Activated CD8-positive, alpha-beta memory T cell treated with anti-CD3 and anti-CD28 coated beads, Interleukin-2, amount 10 ng/mL, durations not matched to agents 7 days and 5 days (primary cell): Measurements from ENCODE around the gene XPC. TPM values are rescaled to one million over a fixed set of nuclear protein-coding genes. Genes with fewer than 3 reads are reported as not detected.

Experiments
- ATAC-seq: fragments of 150-1000 bp; cut with Tn5 transposase; one replicate; pipeline ENCODE4 v1.10.0; 2021; ENCODE audit warnings: moderate library complexity
- CTCF ChIA-PET: fragments of 350-600 bp; sonication (Branson Sonifier 250); formaldehyde crosslinking; loops from one replicate; lab custom pipeline; 2021; ENCODE audit warnings: antibody characterized with exemption; lab: Charles Lee
- DNase-seq: peaks from one replicate; pipeline ENCODE4 v3.0.0-alpha.2; 2020
- H3K27ac Mint-ChIP-seq: one replicate; pipeline ENCODE4 v1.8.0; 2021; ENCODE audit warnings: mild to moderate bottlenecking, mixed read lengths
- H3K27me3 Mint-ChIP-seq: one replicate; pipeline ENCODE4 v1.8.0; 2021; ENCODE audit warnings: mixed read lengths
- H3K36me3 Mint-ChIP-seq: one replicate; pipeline ENCODE4 v1.8.0; 2021; ENCODE audit warnings: mild to moderate bottlenecking, mixed read lengths
- H3K4me1 Mint-ChIP-seq: one replicate; pipeline ENCODE4 v1.8.0; 2021; ENCODE audit warnings: mixed read lengths
- H3K4me3 Mint-ChIP-seq: one replicate; pipeline ENCODE4 v1.8.0; 2021; ENCODE audit warnings: mild to moderate bottlenecking, moderate library complexity, mixed read lengths
- H3K9me3 Mint-ChIP-seq: one replicate; pipeline ENCODE4 v1.8.0; 2022; ENCODE audit warnings: low read depth, mixed read lengths
- total RNA-seq, 2 experiments: library from RNA; stranded (reverse); gene quantifications; one replicate each; pipeline ENCODE4 v1.2.3, GENCODE V29; 2021

The XPC gene
- total RNA-seq, 2 experiments from 2014 or later = 36.0 to 39.5 TPM

DNA sequence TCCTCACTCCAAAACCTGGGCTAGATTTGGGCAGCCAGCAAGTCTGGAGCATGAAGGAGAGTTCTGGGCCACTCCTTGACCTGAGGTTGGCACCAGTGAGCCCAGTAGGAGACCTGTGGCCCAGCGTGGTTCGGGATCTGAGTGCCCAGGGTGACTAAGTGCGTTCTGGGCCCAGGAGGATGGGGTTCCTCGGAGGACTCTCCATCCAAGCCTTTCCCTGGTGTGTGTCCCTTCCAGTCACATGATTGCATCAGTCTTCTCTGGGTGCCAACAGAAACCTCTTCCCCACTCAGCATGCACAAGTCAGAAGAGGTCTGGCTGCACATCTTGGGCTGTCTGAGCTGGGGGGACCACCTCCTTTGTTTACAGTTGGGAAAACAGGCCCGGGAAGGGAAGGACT is 38.6 kb downstream of the XPC start:
- H3K4me3 Mint-ChIP-seq = no peak overlapping the region
- DNase-seq (no peak), ATAC-seq (no peak)
- H3K9me3 Mint-ChIP-seq = no peaks in the 10 kb centered on the region
- peaks cover 26% of the 10 kb centered on the region for H3K4me1 Mint-ChIP-seq
- CTCF ChIA-PET = no interaction called here
- peaks cover 15% of the 10 kb centered on the region for H3K36me3 Mint-ChIP-seq
- H3K27ac Mint-ChIP-seq = no peak overlapping the region
- H3K27me3 Mint-ChIP-seq = no peaks in the 10 kb centered on the region

DNA sequence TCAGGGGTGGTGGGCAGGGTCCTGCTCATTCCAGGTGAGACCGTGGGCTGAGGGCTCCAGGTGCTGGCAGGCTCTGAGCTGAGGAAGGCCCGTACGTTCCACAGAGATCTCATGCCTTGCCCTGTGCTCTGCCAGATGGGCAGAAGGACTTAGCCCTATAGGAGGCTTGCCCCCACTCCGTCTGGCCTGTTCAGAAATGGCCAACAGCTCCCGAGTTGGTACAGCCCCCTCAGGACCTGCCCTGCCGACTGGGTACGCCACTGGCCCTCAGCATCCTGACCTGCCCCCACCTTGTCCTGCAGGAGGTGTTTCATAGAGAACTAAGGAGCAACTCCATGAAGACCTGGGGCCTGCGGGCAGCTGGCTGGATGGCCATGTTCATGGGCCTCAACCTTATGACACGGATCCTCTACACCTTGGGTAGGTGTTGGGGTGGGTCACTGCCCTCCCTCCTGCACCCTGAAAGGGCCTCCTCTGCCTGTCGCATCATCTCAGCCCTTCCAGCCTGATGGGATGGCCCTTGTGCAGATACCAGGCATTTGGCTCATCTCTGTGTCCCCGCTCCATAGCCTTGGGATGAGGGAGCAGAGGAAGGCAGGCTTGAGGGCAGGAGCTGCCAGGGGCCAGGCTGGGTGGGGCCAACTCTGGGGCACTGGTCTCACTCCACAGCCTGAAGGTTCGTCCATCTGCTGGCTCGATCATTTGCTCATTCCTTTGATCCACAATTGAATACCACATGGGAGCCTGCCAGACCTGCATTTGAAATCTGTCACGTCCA is 39.3 kb downstream of the XPC start:
- Mint-ChIP-seq H3K27me3 (no peaks in the 10 kb centered on the region), H3K4me3 (no peak overlapping the region), H3K36me3 (peaks cover 15% of the 10 kb centered on the region), H3K27ac (no peak overlapping the region), H3K9me3 (no peaks in the 10 kb centered on the region), H3K4me1 (peaks cover 20% of the 10 kb centered on the region)
- DNase-seq (no peak), ATAC-seq (no peak)
- CTCF ChIA-PET = no interaction called here

DNA sequence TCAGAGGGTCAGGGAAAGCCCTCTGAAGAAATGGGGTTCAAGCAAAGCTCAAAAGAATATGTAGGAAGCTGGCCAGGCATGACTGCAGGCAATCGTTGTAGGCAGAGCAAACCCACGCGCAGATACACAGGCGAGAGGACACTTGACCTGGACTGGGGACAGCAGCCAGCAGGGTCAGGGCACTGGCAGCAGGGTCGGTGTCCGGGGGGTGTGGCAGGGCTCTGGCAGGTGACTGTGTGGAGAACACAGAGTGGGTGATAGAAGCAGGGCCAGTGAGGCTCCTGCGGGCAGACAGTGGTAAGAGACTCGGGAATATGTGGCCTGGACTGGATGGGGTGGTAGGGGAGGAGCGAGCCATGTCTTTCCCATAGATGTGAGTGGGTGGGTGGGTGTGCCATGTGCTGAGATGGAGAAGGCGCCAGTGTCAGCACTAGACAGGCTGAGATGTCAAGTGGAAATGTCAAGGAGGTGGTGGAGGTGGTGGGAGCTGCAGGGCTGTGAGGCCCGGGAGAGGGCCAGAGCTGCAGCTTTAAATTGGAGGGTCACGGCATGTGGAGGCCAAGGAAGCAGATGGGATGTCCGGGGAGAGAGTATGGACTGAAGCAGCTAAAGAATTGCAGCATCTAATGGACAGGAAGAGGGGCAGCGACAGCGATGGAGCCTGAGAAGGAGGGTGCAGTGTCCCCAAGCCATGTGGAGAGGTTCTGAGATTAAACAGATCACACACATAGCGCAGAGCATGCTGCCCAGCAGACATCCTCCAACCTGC is 40.1 kb downstream of the XPC start:
- no peak overlapping the region for H3K4me3 Mint-ChIP-seq
- ATAC-seq (no peak), DNase-seq (no peak)
- H3K27ac Mint-ChIP-seq = no peak overlapping the region
- no peaks in the 10 kb centered on the region for H3K9me3 Mint-ChIP-seq
- peaks cover 15% of the 10 kb centered on the region for H3K36me3 Mint-ChIP-seq
- CTCF ChIA-PET = no interaction called here
- H3K27me3 Mint-ChIP-seq = no peaks in the 10 kb centered on the region
- peaks cover 16% of the 10 kb centered on the region for H3K4me1 Mint-ChIP-seq

DNA sequence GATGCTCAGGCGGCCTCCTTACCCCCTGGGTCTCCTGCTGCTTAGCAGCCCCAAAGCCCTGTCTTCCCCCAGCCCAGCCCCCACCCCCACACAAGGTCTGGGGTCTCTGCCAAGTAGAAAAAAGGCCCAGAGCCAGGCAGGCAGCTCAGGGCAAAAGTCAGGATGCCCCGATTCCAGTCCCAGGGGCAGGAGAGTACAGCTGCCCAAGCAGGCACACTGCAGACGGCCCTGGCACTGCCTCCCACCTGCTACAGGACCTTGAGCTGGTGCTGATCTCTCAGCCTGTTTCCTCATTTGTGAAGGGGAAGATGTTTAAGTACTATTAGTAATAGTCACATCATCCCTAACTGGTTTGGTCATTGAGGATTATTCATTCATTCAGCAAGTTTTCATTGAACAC is 41.0 kb downstream of the XPC start:
- DNase-seq = no peak
- no peak for ATAC-seq
- CTCF ChIA-PET = no interaction called here
- H3K4me3 Mint-ChIP-seq = no peak overlapping the region
- no peaks in the 10 kb centered on the region for H3K27me3 Mint-ChIP-seq
- peaks cover 16% of the 10 kb centered on the region for H3K36me3 Mint-ChIP-seq
- no peaks in the 10 kb centered on the region for H3K9me3 Mint-ChIP-seq
- H3K27ac Mint-ChIP-seq = no peak overlapping the region
- H3K4me1 Mint-ChIP-seq = peaks cover 8% of the 10 kb centered on the region

DNA sequence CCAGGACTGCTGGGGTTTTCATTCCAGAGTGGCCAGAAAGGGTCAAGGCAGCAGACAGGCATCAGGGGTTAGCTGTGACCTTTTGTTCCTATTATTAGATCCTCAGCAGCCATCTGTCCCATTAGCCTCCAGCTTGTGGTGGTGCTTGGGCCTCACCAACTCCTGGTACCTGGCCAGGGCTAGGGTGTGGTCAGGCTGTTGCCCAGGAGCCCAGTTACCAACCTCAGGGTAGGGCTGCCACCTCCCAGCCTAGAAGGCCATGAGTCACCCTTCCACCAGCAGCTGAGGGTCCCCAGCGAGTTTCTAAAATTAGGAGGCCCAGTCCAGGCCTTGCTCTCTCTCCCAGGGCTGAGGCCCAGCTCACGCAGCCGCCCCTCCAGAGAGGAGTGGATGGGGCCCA is 41.4 kb downstream of the XPC start:
- no peak for ATAC-seq
- no peak overlapping the region for H3K27ac Mint-ChIP-seq
- H3K9me3 Mint-ChIP-seq = no peaks in the 10 kb centered on the region
- no peak overlapping the region for H3K4me3 Mint-ChIP-seq
- peaks cover 3% of the 10 kb centered on the region for H3K4me1 Mint-ChIP-seq
- peaks cover 15% of the 10 kb centered on the region for H3K36me3 Mint-ChIP-seq
- CTCF ChIA-PET = no interaction called here
- no peak for DNase-seq
- no peaks in the 10 kb centered on the region for H3K27me3 Mint-ChIP-seq

DNA sequence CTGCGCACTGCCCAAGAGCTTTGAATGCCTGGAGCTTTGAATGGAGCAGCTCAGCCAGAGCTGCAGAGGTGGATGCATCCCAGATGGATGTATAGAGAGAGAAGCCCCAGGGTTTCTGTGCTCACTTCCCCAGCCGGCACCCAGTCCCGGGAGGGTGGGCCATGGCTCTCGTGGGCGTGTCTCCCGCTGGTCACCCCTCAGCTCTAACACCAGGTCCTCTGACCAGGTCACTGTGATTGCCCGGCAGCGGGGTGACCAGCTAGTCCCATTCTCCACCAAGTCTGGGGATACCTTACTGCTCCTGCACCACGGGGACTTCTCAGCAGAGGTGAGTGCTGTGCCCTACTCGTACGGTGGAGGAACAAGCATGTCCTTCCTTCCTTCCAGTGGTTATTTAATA is 42.8 kb downstream of the XPC start:
- Mint-ChIP-seq H3K36me3 (peaks cover 15% of the 10 kb centered on the region), H3K4me3 (no peak overlapping the region), H3K27me3 (no peaks in the 10 kb centered on the region), H3K4me1 (no peaks in the 10 kb centered on the region), H3K27ac (no peak overlapping the region), H3K9me3 (no peaks in the 10 kb centered on the region)
- DNase-seq (no peak), ATAC-seq (no peak)
- CTCF ChIA-PET = no interaction called here

DNA sequence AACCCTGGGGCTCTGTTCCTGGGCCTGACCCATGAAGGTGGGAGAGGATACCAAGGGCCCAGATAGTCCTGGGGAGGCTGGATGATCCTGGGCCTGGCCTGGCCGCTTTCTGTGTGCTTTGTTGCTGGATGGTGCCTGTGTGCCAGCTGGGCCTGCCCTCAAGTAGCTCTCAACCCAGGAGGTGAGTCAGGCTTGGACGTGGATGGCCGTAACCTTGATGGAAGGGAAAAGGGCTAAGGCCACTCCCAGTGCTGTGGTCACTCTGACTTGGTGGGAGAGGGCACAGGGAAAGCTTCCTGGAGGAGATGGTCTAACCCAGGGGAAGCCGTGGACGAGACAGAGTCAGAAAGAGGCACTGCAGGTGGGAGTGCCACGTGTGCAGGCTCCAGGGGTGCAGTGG is 44.1 kb downstream of the XPC start:
- Mint-ChIP-seq H3K27ac (no peak overlapping the region), H3K9me3 (no peaks in the 10 kb centered on the region)
- CTCF ChIA-PET = no interaction called here

DNA sequence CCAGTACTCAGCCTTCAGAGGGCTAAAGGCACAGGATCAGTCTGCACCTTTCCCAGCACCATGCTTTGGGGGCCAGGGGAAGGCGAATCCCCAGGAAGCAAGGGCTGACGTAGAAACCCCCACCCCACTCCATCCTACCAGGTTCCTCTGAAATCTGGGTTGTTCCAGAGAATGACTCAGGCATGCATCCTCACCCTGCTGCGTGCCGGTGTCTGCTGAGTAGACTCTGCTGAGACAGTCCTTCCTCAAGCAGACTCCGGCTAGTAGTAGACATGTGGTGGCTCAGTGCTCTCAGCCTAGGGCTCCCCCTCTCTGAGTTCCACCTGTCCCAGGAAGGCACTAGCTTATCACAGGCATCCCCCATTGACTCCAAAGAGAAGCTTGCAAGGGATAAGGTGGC is 44.5 kb downstream of the XPC start:
- DNase-seq (no peak), ATAC-seq (no peak)
- H3K9me3 Mint-ChIP-seq = no peaks in the 10 kb centered on the region
- H3K36me3 Mint-ChIP-seq = peaks cover 25% of the 10 kb centered on the region
- H3K4me3 Mint-ChIP-seq = no peak overlapping the region
- no peaks in the 10 kb centered on the region for H3K27me3 Mint-ChIP-seq
- no peaks in the 10 kb centered on the region for H3K4me1 Mint-ChIP-seq
- no peak overlapping the region for H3K27ac Mint-ChIP-seq
- CTCF ChIA-PET = no interaction called here

More for the DNA sequence above, 44.1 kb downstream of the XPC start:
- Mint-ChIP-seq H3K36me3 (peaks cover 22% of the 10 kb centered on the region), H3K4me1 (no peaks in the 10 kb centered on the region), H3K4me3 (no peak overlapping the region), H3K27me3 (no peaks in the 10 kb centered on the region)
- DNase-seq = no peak
- no peak for ATAC-seq

DNA sequence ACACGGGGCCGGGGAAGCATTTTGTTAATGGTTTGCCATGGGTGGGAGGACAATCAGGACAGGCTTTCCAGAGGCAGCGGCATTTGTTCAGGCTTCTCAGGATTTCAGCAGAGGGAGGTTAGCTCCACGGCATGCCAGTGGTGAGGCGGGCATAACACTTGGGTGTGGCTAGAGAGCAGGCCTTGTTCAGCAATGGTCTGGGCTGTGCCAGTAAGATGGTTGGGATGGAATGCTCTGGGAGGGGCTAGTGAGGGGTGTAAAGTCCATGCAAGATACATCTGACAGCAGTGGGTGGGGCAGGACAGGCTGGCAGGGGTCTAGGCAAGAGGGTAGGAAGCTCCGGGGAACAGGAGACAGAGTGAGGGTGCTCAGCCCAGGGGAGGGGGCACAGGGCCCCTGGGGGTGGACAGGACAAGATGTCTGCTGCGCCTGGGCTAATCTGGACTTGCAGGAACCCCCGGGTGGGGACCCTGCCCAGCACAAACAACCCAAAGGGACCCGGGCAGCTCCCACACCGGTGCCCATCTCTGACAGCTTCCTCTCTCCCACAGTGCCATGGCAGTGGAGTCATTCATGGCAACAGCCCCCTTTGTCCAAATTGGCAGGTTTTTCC is 45.1 kb downstream of the XPC start:
- Mint-ChIP-seq H3K9me3 (no peaks in the 10 kb centered on the region), H3K4me1 (peaks cover 4% of the 10 kb centered on the region), H3K4me3 (no peak overlapping the region), H3K27ac (no peak overlapping the region), H3K36me3 (peaks cover 31% of the 10 kb centered on the region), H3K27me3 (no peaks in the 10 kb centered on the region)
- ATAC-seq = no peak
- CTCF ChIA-PET = no interaction called here
- no peak for DNase-seq

DNA sequence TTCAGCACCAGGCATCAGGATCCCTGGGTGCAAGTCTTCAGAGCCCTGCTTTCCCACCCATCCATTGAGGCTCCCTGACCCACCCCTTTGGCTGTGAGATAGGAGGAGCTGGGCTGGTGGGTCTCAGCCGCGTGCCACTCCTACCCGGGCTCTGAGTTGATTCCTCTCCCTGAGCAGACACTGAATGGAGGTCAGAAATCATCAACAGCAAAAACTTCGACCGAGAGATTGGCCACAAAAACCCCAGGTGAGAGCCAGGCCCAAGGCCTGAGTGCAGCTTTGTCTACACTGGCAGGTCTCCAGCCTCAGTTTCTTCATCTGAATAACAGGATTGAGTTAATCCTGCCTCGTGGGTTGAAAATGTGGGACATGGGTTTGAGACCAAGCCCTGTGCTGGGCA is 45.7 kb downstream of the XPC start:
- CTCF ChIA-PET = no interaction called here
- Mint-ChIP-seq H3K9me3 (no peaks in the 10 kb centered on the region), H3K27ac (no peak overlapping the region)

DNA sequence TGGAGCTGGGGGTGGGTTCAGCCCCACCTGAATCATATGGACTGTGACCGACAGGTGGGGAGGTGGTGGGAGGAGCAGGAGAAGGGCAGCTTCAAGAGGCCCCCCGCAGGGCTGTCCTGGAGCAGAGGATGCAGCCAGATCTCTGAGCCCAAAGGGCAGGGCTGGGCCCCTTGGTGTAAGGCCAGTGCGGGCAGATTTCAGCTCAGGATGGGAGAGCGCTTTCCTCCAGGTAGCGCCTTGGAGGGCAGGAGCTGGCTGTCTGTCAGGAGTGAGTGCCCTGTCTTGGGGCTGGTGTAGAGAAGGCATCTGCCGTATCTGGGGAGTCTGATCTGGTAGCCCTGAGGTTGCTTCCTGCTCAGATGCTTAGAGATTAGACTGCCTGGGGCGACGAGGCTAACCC is 46.3 kb downstream of the XPC start:
- no peaks in the 10 kb centered on the region for H3K27me3 Mint-ChIP-seq
- no peak overlapping the region for H3K4me3 Mint-ChIP-seq
- no peak overlapping the region for H3K27ac Mint-ChIP-seq
- CTCF ChIA-PET = interaction anchor here (1.0 kb wide), 1 partner anchor 129 kb away, joined by 3 read pairs; no protein-coding TSS in a partner anchor
- DNase-seq (no peak), ATAC-seq (no peak)
- H3K9me3 Mint-ChIP-seq = no peaks in the 10 kb centered on the region
- peaks cover 42% of the 10 kb centered on the region for H3K36me3 Mint-ChIP-seq
- peaks cover 16% of the 10 kb centered on the region for H3K4me1 Mint-ChIP-seq

More for the DNA sequence above, 45.7 kb downstream of the XPC start:
- ATAC-seq (no peak), DNase-seq (no peak)
- Mint-ChIP-seq H3K27me3 (no peaks in the 10 kb centered on the region), H3K4me3 (no peak overlapping the region), H3K36me3 (peaks cover 37% of the 10 kb centered on the region), H3K4me1 (peaks cover 10% of the 10 kb centered on the region)

DNA sequence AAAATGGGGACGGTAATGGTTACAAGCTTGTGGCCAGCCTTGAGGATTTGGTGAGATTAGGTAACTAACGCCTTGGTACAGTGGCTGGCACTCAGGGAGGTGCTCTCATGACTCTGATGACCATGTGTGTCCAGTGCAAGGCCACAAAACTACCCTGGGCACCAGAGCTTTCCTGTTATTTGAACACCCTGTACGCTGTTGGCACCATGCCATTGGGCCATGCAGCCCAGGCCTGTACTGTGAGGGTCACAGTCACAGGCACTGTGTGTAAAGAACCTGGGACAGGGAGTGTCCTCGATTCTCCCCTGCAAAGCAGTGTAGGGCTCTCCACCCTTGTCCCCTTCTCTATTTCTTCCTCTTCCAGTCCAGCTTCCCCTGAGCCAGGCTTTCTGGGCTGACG is 47.3 kb downstream of the XPC start:
- peaks cover 25% of the 10 kb centered on the region for H3K4me1 Mint-ChIP-seq
- CTCF ChIA-PET = interaction anchor here (1.0 kb wide), 1 partner anchor 130 kb away, joined by 3 read pairs; no protein-coding TSS in a partner anchor
- no peak overlapping the region for H3K27ac Mint-ChIP-seq
- peaks cover 40% of the 10 kb centered on the region for H3K36me3 Mint-ChIP-seq
- no peaks in the 10 kb centered on the region for H3K27me3 Mint-ChIP-seq
- no peak for ATAC-seq
- no peak for DNase-seq
- no peak overlapping the region for H3K4me3 Mint-ChIP-seq
- H3K9me3 Mint-ChIP-seq = no peaks in the 10 kb centered on the region

DNA sequence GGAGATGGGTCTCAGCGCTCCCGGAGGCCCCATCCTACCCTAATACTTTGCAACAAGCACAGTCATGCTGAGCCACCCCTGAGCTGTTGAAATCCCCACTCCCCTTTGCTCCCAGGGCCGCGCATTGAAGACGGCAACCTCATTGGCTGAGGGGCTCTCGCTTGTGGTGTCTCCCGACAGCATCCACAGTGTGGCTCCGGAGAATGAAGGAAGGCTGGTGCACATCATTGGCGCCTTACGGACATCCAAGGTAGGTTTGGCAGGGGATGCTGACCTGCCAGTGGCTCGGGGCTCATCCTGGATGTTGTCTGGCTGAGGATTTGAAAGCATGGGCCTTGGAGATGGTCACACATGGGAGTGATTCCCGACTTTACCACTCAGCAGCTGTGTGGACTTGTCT is 47.7 kb downstream of the XPC start:
- Mint-ChIP-seq H3K4me1 (peaks cover 29% of the 10 kb centered on the region), H3K27me3 (no peaks in the 10 kb centered on the region), H3K36me3 (peaks cover 35% of the 10 kb centered on the region), H3K27ac (no peak overlapping the region), H3K4me3 (no peak overlapping the region), H3K9me3 (no peaks in the 10 kb centered on the region)
- CTCF ChIA-PET = no interaction called here
- DNase-seq = no peak
- no peak for ATAC-seq

DNA sequence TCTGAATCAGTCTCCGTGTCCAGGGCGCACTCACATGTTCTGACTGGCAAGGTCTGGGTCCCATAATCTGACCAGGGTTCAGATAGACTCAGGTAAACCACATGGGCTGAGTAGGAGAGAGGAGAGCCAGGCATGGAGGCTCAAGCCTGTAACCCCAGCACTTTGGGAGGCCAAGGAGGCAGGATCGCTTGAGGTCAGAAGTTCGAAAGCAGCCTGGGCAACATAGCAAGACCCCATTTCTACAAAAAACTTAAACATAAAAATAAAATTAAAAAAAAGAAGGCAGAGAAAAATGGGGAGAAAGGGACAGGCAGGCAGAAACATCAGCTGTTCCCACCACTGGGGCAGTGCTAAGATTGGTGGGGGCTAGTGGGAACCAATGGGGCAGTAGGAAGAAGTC is 48.2 kb downstream of the XPC start:
- DNase-seq (no peak), ATAC-seq (no peak)
- CTCF ChIA-PET = no interaction called here
- Mint-ChIP-seq H3K27ac (no peak overlapping the region), H3K4me1 (peaks cover 29% of the 10 kb centered on the region), H3K36me3 (peaks cover 35% of the 10 kb centered on the region), H3K4me3 (no peak overlapping the region), H3K9me3 (no peaks in the 10 kb centered on the region), H3K27me3 (no peaks in the 10 kb centered on the region)
